Body of pancreas (tissue), 4 donors: ENCODE data around the gene IFI27L2. TPM values are rescaled to one million over a fixed set of nuclear protein-coding genes. Genes with fewer than 3 reads are reported as not detected.

Source experiments
- ATAC-seq: fragments of 150-250 bp; one replicate; pipeline ENCODE4 v1.9.1; 2016
- DNase-seq, 4 donors: peaks; one replicate each; pipeline ENCODE4 v3.0.0-alpha.2; 2019
- H3K27ac ChIP-seq, 4 donors: fragments of 200-600 bp; sonication (generic); 1 replicate in 3 of 4; 2 replicates in 1 of 4; pipeline versions ENCODE4 v1.5.1 to v1.6.1; 2016 to 2019; ENCODE audit warnings: mild to moderate bottlenecking in 1 of 4, mixed read lengths in 1 of 4, moderate library complexity in 1 of 4
- H3K27me3 ChIP-seq, 2 donors: fragments of 200-600 bp; sonication (generic); one replicate each; pipeline ENCODE4 v1.6.0; 2016; ENCODE audit warnings: mild to moderate bottlenecking in 1 of 2
- H3K36me3 ChIP-seq, 2 donors: fragments of 200-600 bp; sonication (generic); replicated peaks in 1 of 2; 2 replicates each; pipeline ENCODE4 v1.5.1; 2016; ENCODE audit warnings: low read depth in 2 of 2; ENCODE audit not compliant: insufficient read depth in 1 of 2
- H3K4me1 ChIP-seq: fragments of 200-600 bp; sonication (generic); one replicate; pipeline ENCODE4 v1.6.0; 2016
- H3K4me3 ChIP-seq, 2 donors: fragments of 200-600 bp; sonication (generic); 1 replicate in 1 of 2; 2 replicates in 1 of 2; pipeline ENCODE4 v1.5.1; 2016 to 2019
- H3K9me3 ChIP-seq, 3 donors: fragments of 200-600 bp; sonication (generic); 1 replicate in 2 of 3; 2 replicates in 1 of 3; pipeline ENCODE4 v1.5.1; 2016
- POLR2A ChIP-seq, 3 donors: fragments of 450-650 bp; IDR thresholded peaks; one replicate each; pipeline ENCODE4 v1.6.1; 2016; ENCODE audit warnings: antibody characterized with exemption in 3 of 3, mild to moderate bottlenecking in 2 of 3
- WGBS, 2 donors: methylation state at CpG; one replicate each; pipeline ENCODE4 v1.1.5; 2017; 5-methylcytosine and 5-hydroxymethylcytosine counted together
- intact Hi-C: fragments of 100-400 bp; cut with DNase I; formaldehyde crosslinking; loops from one replicate; pipeline ENCODE4 v1.15.1; 2023
- total RNA-seq, 2 donors: library from RNA; depleted of rRNA; stranded (reverse); fragments of >200 nt; gene quantifications; one replicate each; pipeline ENCODE4 v1.1.0, GENCODE V29; 2016
- TF ChIP-seq, protein P1 (sequence below), 7 experiments: fragments of 450-650 bp in 4 of 7; fragments of 200-600 bp in 3 of 7; sonication (generic) in 3 of 7; IDR thresholded peaks; one replicate each; pipeline ENCODE4 v1.5.1; 2016 to 2019; ENCODE audit warnings: antibody characterized with exemption in 7 of 7

The IFI27L2 gene
- total RNA-seq, 2 donors from 2014 or later = 12.7 to 66.3 TPM

DNA sequence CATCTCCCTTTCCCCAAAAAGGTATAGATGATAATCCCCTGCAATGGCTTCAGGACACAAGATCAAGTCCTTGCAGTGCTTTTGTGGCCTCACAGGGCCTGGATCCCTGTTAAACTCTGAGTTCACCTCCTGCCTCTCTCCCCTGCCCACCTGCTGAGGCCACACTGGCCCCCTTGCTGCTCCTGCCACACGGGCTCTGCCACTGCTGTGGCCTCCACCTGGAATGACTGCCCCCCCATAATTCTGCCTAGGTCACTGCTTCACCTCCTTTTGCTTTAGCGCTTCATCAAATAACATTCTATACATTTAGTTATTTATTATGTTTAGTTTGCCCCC lies 19.5 kb downstream of the IFI27L2 start:
- Histone ChIP-seq H3K27ac (no peak overlapping the region), H3K4me1 (peaks cover 3% of the 10 kb centered on the region), H3K27me3 (no peaks in the 10 kb centered on the region), H3K36me3 (no peaks in the 10 kb centered on the region), H3K4me3 (no peak overlapping the region), H3K9me3 (no peaks in the 10 kb centered on the region)
- DNase-seq (no peak), ATAC-seq (no peak)
- TF ChIP-seq, protein P1, sequence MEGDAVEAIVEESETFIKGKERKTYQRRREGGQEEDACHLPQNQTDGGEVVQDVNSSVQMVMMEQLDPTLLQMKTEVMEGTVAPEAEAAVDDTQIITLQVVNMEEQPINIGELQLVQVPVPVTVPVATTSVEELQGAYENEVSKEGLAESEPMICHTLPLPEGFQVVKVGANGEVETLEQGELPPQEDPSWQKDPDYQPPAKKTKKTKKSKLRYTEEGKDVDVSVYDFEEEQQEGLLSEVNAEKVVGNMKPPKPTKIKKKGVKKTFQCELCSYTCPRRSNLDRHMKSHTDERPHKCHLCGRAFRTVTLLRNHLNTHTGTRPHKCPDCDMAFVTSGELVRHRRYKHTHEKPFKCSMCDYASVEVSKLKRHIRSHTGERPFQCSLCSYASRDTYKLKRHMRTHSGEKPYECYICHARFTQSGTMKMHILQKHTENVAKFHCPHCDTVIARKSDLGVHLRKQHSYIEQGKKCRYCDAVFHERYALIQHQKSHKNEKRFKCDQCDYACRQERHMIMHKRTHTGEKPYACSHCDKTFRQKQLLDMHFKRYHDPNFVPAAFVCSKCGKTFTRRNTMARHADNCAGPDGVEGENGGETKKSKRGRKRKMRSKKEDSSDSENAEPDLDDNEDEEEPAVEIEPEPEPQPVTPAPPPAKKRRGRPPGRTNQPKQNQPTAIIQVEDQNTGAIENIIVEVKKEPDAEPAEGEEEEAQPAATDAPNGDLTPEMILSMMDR (IDR thresholded peaks at IDR 0.05) = no peak
- TF ChIP-seq POLR2A (IDR thresholded peaks at IDR 0.05) = no peak
- intact Hi-C loops = no loop called here
- 82 to 88% methylated on average over 2 of the region's 2 CpGs for WGBS, 2 donors

DNA sequence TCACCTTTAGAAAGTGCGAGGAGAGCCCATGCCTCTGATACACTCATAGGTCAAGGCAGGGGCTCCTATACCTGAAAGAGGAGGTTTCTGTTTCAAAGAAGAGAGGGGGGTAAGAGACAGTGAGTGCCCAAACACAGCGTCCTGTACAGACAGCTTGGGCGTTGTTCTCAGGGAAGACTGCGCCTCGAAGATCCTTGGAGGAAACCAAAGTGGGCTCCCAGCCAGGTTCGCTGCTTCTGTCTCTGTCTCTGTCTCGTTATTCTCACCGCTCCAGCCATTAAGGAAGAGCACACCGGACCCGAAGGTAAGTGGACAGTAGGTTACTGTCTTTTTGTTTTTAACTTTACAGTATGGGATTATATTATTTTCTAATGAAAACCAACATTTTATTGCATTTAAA lies 24.7 kb downstream of the IFI27L2 start:
- Histone ChIP-seq H3K9me3 (no peaks in the 10 kb centered on the region), H3K27ac (no peak overlapping the region), H3K4me3 (no peak overlapping the region), H3K36me3 (no peaks in the 10 kb centered on the region), H3K27me3 (no peaks in the 10 kb centered on the region), H3K4me1 (no peaks in the 10 kb centered on the region)
- WGBS, 2 donors = 76 to 78% methylated on average over 10 of the region's 10 CpGs
- no peak for TF ChIP-seq POLR2A (IDR thresholded peaks at IDR 0.05)
- TF ChIP-seq, protein P1 (IDR thresholded peaks at IDR 0.05) = no peak
- intact Hi-C loops = no loop called here
- no peak for ATAC-seq
- no peak for DNase-seq

DNA sequence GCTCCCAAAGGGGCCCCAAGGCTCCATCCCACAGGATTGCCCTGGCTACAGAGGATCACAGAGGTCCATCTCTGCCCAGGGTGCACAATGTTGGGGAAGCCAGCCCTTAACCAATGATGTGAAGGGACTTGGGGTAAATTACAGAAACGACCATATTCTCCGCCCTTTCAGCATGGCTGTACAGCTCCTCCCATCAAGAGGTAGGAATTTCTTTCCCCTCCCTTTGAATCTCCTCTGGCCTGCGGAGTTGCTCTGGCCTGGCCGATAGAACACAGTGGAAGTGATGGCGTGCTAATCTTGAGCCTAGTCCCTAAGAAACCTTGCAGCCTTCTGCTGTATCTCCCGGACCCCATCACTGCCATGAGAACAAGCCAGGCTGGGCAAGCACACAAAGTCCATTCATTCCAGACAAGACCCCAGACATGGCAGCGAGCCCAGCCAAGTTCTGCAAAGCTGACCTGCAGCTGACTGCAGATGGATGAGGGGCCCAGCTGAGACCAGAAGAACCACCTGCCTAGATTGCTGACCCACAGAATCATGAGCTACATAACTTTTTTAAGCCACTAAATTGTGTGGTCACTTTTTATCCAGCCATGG lies 25.8 kb downstream of the IFI27L2 start:
- Histone ChIP-seq H3K9me3 (no peaks in the 10 kb centered on the region), H3K27ac (no peak overlapping the region), H3K27me3 (no peaks in the 10 kb centered on the region), H3K36me3 (no peaks in the 10 kb centered on the region), H3K4me3 (no peak overlapping the region), H3K4me1 (no peaks in the 10 kb centered on the region)
- intact Hi-C loops = no loop called here
- TF ChIP-seq, protein P1 (IDR thresholded peaks at IDR 0.05) = no peak
- no peak for TF ChIP-seq POLR2A (IDR thresholded peaks at IDR 0.05)
- ATAC-seq (no peak), DNase-seq (no peak)
- 70 to 85% methylated on average over 5 to 7 of the region's 7 CpGs for WGBS, 2 donors

DNA sequence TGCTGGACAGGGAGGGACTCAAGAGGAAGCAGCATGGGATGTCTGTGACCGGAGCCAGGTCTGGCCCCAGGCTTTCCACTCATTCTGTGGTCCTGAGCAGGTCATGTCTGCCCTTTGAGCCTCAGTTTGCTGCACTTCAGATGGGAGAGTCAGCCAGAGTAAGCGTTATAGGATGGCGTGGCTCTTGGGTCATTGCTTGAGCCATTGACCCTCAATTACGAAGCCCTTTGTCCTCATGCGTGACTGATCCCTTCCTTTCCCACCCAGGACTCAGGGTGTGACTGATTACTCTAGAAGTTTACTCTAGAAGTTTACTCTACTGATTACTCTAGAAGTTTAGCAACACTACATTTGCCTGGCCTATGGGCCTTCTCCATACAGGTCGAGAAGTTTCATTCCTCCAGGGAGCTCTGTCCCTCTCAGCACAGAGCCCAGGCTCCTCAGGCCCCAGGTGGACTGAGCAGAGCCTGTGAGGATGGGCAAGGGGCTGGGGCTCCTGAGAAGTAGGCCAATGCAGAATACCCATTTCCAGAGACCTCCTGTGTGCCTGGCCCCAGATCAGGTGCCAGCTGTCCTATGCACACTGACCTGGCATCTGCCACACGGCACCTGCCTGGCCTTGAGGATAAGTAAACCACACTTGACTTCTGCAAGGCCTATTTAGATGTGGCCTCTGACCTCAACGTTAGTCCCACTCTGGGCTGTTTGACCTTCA lies 26.5 kb downstream of the IFI27L2 start:
- intact Hi-C loops = no loop called here
- 73 to 80% methylated on average over 8 of the region's 8 CpGs for WGBS, 2 donors
- Histone ChIP-seq H3K27me3 (no peaks in the 10 kb centered on the region), H3K36me3 (no peaks in the 10 kb centered on the region), H3K4me1 (no peaks in the 10 kb centered on the region), H3K9me3 (no peaks in the 10 kb centered on the region), H3K4me3 (no peak overlapping the region), H3K27ac (no peak overlapping the region)
- DNase-seq = no peak
- ATAC-seq = no peak
- TF ChIP-seq, protein P1 (IDR thresholded peaks at IDR 0.05) = no peak
- no peak for TF ChIP-seq POLR2A (IDR thresholded peaks at IDR 0.05)

DNA sequence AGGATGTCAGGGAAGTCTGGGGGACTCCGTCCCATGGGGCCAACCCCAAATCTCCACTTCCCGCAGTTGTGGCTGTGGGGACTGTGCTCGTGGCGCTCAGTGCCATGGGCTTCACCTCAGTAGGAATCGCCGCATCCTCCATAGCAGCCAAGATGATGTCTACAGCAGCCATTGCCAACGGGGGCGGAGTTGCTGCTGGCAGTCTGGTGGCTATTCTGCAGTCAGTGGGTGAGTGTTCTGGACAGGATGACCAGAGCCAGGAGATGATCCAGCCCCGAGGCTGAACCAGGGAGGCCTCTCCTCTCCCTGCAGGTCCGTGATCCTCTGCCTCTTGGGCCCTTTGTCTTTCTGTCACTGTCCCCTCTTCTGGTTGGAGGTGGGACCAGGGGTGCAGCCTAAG lies 27.7 kb downstream of the IFI27L2 start:
- intact Hi-C loops = no loop called here
- no peak overlapping the region for H3K4me3 ChIP-seq
- no peaks in the 10 kb centered on the region for H3K36me3 ChIP-seq
- ATAC-seq = no peak
- TF ChIP-seq, protein P1 (IDR thresholded peaks at IDR 0.05) = no peak
- TF ChIP-seq POLR2A (IDR thresholded peaks at IDR 0.05) = no peak
- no peak overlapping the region for H3K27ac ChIP-seq
- 94 to 100% methylated on average over 1 to 10 of the region's 10 CpGs for WGBS, 2 donors
- no peaks in the 10 kb centered on the region for H3K27me3 ChIP-seq
- no peak for DNase-seq
- H3K4me1 ChIP-seq = no peaks in the 10 kb centered on the region
- H3K9me3 ChIP-seq = no peaks in the 10 kb centered on the region
